Measurements from ENCODE around the gene CAP1.
A peak's percentile ranks its signal among the peaks of the same experiment; 100 is the strongest.
"Not testable (repeated sequence)": the region's sequence is repeated elsewhere in the genome, so short reads cannot be mapped to it uniquely, and the experiment has no call there.

The CAP1 gene

GRCh38 chr1:40036574-40036973 lies 4.0 kb upstream of the CAP1 start:
- TF ChIP-seq CTCF (IDR thresholded peaks at IDR 0.05), result no peak
- DNase-seq, result peak; percentile 70 to 86
- H3K4me3 ChIP-seq, result no peak overlapping the region
- no peaks in the 10 kb centered on the region for H3K36me3 ChIP-seq
- no peaks in the 10 kb centered on the region for H3K9me3 ChIP-seq
- no peaks in the 10 kb centered on the region for H3K27me3 ChIP-seq
- H3K27ac ChIP-seq, result peak overlapping the region; percentile 68 to 96
- intact Hi-C loops (cut with DNase I; ENCODE audit: low total_unique reads), result no loop called here
- peaks cover 0 to 33% (median 30%) of the 10 kb centered on the region in 4 donors for H3K4me1 ChIP-seq

- H3K27me3 ChIP-seq; H3K9me3 ChIP-seq; H3K36me3 ChIP-seq; intact Hi-C loops (cut with DNase I; ENCODE audit: low total_unique reads); DNase-seq; H3K4me3 ChIP-seq: not testable (repeated sequence)
- Histone ChIP-seq H3K27ac (peak overlapping the region; percentile 68 to 96), H3K4me1 (peaks cover 0 to 40% (median 37%) of the 10 kb centered on the region in 4 donors)
Measured at GRCh38 chr1:40037254-40037653, 3.3 kb upstream of the CAP1 start.

GRCh38 chr1:40038697-40039096 lies 1.8 kb upstream of the CAP1 start:
- intact Hi-C loops (cut with DNase I; ENCODE audit: low total_unique reads), result no loop called here
- H3K27me3 ChIP-seq, result no peaks in the 10 kb centered on the region
- DNase-seq, result no peak
- H3K4me3 ChIP-seq, result no peak overlapping the region
- no peaks in the 10 kb centered on the region for H3K9me3 ChIP-seq
- H3K27ac ChIP-seq, result peak overlapping the region; percentile 96 to 99
- no peak for TF ChIP-seq CTCF (IDR thresholded peaks at IDR 0.05)
- peaks cover 0 to 54% (median 48%) of the 10 kb centered on the region in 4 donors for H3K4me1 ChIP-seq
- H3K36me3 ChIP-seq, result no peaks in the 10 kb centered on the region

DNA sequence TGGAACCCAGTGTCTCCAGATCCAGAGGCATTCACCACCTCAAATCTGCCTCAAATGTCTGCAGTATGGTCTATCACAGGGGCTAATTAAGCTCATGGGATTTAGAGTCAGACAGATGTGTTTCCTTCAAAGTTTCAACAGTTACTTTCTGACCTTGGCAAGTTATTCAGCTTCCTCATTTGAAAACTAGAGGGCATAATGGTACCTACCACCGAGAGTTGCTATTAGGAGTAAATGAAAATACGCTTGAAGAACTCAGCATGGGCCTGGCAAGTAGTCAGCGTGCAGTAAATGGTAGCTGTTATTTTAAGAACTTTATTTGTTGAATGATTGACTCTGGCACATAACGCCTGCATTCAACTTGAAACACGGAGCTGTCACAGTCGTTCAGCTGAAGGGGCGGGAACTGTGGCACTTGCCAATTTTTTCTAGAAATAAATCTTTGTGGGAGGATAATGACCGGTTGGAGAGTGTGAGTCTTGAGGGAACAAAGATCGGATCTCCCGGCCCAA lies 1.2 kb upstream of the CAP1 start:
- peak in 1 of 2 donors; percentile 82 for DNase-seq
- Histone ChIP-seq H3K36me3 (no peaks in the 10 kb centered on the region), H3K27me3 (no peaks in the 10 kb centered on the region), H3K27ac (peak overlapping the region; percentile 96 to 99), H3K4me1 (peaks cover 0 to 60% (median 50%) of the 10 kb centered on the region in 4 donors), H3K9me3 (no peaks in the 10 kb centered on the region), H3K4me3 (peak overlapping the region; percentile 83 to 97)
- intact Hi-C loops (cut with DNase I; ENCODE audit: low total_unique reads), result no loop called here
- peak in 1 of 2 experiments; percentile 9 for TF ChIP-seq CTCF (IDR thresholded peaks at IDR 0.05)

- TF ChIP-seq CTCF (IDR thresholded peaks at IDR 0.05), result no peak
- Histone ChIP-seq H3K27ac (peak overlapping the region; percentile 96 to 99), H3K4me3 (peak overlapping the region; percentile 83 to 97), H3K36me3 (no peaks in the 10 kb centered on the region), H3K27me3 (no peaks in the 10 kb centered on the region), H3K9me3 (no peaks in the 10 kb centered on the region), H3K4me1 (peaks cover 0 to 67% (median 53%) of the 10 kb centered on the region in 4 donors)
- intact Hi-C loops (cut with DNase I; ENCODE audit: low total_unique reads), result no loop called here
- DNase-seq, result peak; percentile 92 to 93
Measured at GRCh38 chr1:40039757-40040510, 595 bp upstream of the CAP1 start.

DNA sequence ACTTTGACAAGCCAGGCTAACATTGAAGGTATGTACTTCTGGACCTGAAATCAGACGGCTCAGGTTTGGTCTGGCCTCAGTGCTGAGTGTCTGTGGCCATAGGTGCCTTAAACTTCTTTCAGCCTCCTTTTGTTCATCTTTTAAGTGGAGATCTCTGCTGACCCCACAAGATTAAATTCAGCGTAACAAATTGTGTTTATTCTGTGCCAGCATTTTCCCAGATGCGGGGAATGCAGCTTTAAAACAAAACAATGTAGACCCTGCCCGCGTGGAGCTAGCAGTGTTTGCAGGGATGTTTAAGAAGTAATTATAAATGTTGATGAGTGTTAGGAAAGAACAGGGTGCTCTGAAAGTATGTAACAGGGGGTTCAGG lies 923 bp downstream of the CAP1 start:
- intact Hi-C loops (cut with DNase I; ENCODE audit: low total_unique reads), result no loop called here
- no peak for DNase-seq

More for the DNA sequence above, 923 bp downstream of the CAP1 start:
- H3K27ac ChIP-seq, result peak overlapping the region; percentile 96 to 99
- H3K4me1 ChIP-seq, result peaks cover 0 to 75% (median 59%) of the 10 kb centered on the region in 4 donors
- no peaks in the 10 kb centered on the region for H3K36me3 ChIP-seq
- peak overlapping the region; percentile 83 to 97 for H3K4me3 ChIP-seq
- no peaks in the 10 kb centered on the region for H3K9me3 ChIP-seq
- TF ChIP-seq CTCF (IDR thresholded peaks at IDR 0.05), result no peak
- H3K27me3 ChIP-seq, result no peaks in the 10 kb centered on the region

All from tibial artery (tissue), 4 donors.